Endothelial cell (in vitro differentiated cells): Measurements from ENCODE around the gene KDM1A. TPM values are rescaled to one million over a fixed set of nuclear protein-coding genes. Genes with fewer than 3 reads are reported as not detected.

Experiments
- DNase-seq: peaks from one replicate; pipeline ENCODE4 v3.0.0; 2021; ENCODE audit warnings: low spot score
- H3K27ac Mint-ChIP-seq: one replicate; pipeline ENCODE4 v1.8.0; 2021; ENCODE audit warnings: mixed read lengths, inconsistent platforms; ENCODE audit not compliant: unreplicated experiment
- H3K27me3 Mint-ChIP-seq: one replicate; pipeline ENCODE4 v1.8.0; 2021; ENCODE audit warnings: mild to moderate bottlenecking, moderate library complexity, mixed read lengths, inconsistent platforms; ENCODE audit not compliant: unreplicated experiment
- H3K36me3 Mint-ChIP-seq: one replicate; pipeline ENCODE4 v1.8.0; 2021; ENCODE audit warnings: mild to moderate bottlenecking, low read depth, mixed read lengths, inconsistent platforms; ENCODE audit not compliant: unreplicated experiment
- H3K4me1 Mint-ChIP-seq: one replicate; pipeline ENCODE4 v1.8.0; 2021; ENCODE audit warnings: mild to moderate bottlenecking, mixed read lengths, inconsistent platforms; ENCODE audit not compliant: unreplicated experiment
- H3K4me3 Mint-ChIP-seq: one replicate; pipeline ENCODE4 v1.8.0; 2021; ENCODE audit warnings: mild to moderate bottlenecking, mixed read lengths, inconsistent platforms; ENCODE audit not compliant: unreplicated experiment
- H3K9me3 Mint-ChIP-seq: one replicate; pipeline ENCODE4 v1.8.0; 2021; ENCODE audit warnings: mixed read lengths, inconsistent platforms; ENCODE audit not compliant: unreplicated experiment
- total RNA-seq: library from RNA; stranded (reverse); fragmentation: NEBNext Ultra II Directional; extraction: Animal tissue kit (Norgen Biotek cat#: 25700); gene quantifications from one replicate; pipeline ENCODE4 v1.2.1, GENCODE V29; 2021; ENCODE audit not compliant: unreplicated experiment
- TF ChIP-seq, protein P1 (sequence below): fragments of 200-600 bp; sonication (generic); IDR thresholded peaks from one replicate; pipeline ENCODE4 v1.5.0; 2021; ENCODE audit warnings: antibody characterized with exemption; ENCODE audit not compliant: unreplicated experiment

KDM1A gene
- total RNA-seq, 1 donor from 2014 or later = 105 TPM

DNA sequence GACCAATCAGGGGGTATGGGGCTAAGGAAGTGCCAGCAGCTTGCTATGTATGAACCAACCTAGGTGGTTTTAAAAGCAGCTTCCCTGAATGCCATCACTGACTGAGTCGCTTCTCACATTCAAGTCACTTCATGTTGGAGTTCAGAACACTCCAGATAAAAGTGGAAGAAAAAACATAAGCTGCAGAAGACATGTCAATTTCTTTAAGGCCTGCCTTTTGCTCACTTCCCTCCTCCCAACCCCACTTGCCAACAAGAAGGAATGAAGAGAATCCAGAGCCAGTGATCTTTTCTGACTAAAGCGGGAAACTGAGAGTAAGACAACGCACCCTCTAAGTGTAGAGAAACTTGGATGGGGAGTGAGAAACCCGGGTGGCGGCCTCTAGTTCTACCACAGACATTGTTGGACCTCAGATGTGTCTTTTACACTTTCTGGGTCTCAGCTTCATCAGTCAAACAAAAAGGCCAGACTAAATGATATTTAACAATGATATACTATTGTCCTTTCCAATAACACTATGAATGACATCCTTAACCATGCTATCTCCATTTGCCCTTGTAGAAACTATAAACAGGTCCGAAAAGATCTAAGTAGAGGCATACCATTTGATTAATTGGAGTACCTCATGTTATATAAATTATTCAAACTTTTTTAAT is 95.3 kb downstream of the KDM1A start:
- Mint-ChIP-seq H3K9me3 (no peaks in the 10 kb centered on the region), H3K4me3 (no peak overlapping the region), H3K27me3 (peaks cover 4% of the 10 kb centered on the region), H3K27ac (peak overlapping the region; percentile 87), H3K36me3 (peaks cover 2% of the 10 kb centered on the region), H3K4me1 (peaks cover 41% of the 10 kb centered on the region)
- DNase-seq = no peak
- TF ChIP-seq, protein P1, sequence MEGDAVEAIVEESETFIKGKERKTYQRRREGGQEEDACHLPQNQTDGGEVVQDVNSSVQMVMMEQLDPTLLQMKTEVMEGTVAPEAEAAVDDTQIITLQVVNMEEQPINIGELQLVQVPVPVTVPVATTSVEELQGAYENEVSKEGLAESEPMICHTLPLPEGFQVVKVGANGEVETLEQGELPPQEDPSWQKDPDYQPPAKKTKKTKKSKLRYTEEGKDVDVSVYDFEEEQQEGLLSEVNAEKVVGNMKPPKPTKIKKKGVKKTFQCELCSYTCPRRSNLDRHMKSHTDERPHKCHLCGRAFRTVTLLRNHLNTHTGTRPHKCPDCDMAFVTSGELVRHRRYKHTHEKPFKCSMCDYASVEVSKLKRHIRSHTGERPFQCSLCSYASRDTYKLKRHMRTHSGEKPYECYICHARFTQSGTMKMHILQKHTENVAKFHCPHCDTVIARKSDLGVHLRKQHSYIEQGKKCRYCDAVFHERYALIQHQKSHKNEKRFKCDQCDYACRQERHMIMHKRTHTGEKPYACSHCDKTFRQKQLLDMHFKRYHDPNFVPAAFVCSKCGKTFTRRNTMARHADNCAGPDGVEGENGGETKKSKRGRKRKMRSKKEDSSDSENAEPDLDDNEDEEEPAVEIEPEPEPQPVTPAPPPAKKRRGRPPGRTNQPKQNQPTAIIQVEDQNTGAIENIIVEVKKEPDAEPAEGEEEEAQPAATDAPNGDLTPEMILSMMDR = no peak

DNA sequence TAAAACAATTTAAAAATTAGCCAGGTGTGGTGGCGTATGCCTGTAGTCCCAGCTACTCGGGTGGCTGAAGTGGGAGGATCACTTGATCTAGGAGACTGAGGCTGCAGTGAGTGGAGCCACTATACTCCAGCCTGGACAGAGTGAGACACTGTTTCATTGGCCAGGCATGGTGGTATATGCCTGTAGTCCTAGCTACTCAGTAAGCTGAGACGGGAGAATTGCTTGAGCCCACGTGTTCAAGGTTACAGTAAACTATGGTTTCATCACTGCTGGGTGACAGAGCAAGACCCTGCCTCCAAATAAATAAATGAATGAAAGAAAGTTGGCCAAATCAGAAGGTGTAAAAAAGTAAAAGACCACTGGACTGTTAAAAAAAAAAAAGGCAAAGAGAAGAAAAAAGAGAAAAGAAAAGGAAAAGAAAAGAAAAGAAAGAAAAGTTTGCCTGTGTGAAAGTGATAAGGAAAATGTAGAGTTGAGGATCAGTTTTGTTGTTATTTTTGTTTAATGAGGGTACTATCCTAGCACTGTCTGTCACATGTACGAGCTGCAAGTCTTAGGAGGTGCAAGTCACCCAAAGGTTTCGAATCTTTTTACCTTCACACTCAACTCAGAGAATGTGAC is 97.1 kb downstream of the KDM1A start:
- Mint-ChIP-seq H3K4me3 (no peak overlapping the region), H3K36me3 (peaks cover 2% of the 10 kb centered on the region), H3K27me3 (peaks cover 1% of the 10 kb centered on the region), H3K27ac (peak overlapping the region; percentile 61), H3K4me1 (peaks cover 41% of the 10 kb centered on the region), H3K9me3 (no peaks in the 10 kb centered on the region)
- TF ChIP-seq, protein P1 = no peak
- no peak for DNase-seq

DNA sequence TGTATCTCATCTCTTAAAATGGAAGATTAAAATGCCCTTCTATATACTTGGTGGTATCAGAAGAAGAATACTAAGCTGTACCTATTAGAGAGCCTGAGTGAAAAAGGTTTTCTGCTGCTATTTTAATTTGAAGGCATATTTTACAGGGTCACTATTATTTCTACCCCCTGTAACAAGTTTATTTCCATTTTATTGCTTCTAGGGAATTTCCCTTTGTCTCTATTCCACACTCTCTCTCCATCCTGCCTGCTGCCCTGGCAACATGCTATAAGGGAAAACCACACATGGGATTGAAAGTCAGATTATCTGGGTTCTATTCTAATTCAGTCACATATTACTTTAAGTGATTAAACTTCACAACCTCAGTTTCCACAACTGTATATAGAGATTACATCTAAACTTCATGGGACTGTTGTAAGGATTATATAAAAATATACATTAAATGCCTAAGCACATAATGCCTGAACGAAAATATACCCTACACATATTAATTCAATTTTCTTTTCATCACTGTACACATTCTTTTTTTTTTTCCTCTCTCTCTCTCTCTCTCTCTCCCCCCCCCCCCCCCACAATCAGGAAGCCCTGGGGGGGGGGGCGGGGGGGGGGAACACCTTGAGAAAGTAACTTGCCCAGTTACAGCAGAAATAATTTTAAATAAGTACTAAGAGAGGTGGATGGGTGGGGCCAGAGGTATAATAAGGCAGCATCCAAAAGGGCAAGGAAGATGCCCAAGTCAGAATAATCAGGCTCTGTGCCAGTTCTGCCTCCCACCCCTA is 97.8 kb downstream of the KDM1A start:
- Mint-ChIP-seq H3K4me3 (no peak overlapping the region), H3K36me3 (peaks cover 2% of the 10 kb centered on the region), H3K27me3 (peaks cover 1% of the 10 kb centered on the region), H3K9me3 (no peaks in the 10 kb centered on the region), H3K27ac (peak overlapping the region; percentile 61), H3K4me1 (peaks cover 34% of the 10 kb centered on the region)
- no peak for DNase-seq
- TF ChIP-seq, protein P1 = no peak

DNA sequence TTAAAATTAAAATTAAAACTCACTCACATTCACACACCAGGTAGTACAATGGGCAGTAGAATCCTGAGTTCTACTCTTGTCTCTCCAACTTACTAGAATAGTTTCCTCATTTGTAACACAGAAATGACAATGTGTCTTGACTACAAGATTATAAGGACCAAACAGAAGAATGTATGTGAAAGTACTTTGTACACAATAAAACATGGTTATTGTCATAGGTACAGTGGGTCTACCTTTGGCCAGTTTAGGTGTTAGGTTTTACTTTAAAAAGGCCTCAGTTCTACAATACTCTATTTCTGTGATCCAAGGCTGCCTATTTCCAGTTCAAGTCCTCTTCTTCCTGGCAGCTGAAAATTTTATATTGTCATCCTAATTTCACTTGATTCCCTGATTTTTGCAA is 99.1 kb downstream of the KDM1A start:
- no peak overlapping the region for H3K4me3 Mint-ChIP-seq
- DNase-seq = no peak
- H3K27me3 Mint-ChIP-seq = peaks cover 1% of the 10 kb centered on the region
- H3K4me1 Mint-ChIP-seq = peaks cover 36% of the 10 kb centered on the region
- peak overlapping the region; percentile 71 for H3K27ac Mint-ChIP-seq
- TF ChIP-seq, protein P1 = no peak
- no peaks in the 10 kb centered on the region for H3K36me3 Mint-ChIP-seq
- H3K9me3 Mint-ChIP-seq = no peaks in the 10 kb centered on the region
